Suprapubic skin (tissue), 4 donors: ENCODE measurements around the gene SERPIND1. TPM values are rescaled to one million over a fixed set of nuclear protein-coding genes. Genes with fewer than 3 reads are reported as not detected.
"Not testable (repeated sequence)": the region's sequence is repeated elsewhere in the genome, so short reads cannot be mapped to it uniquely, and the experiment has no call there.

ENCODE experiments used
- DNase-seq, 2 donors: peaks; one replicate each; pipeline ENCODE4 v3.0.0-alpha.2; 2019; ENCODE audit warnings: low spot score in 2 of 2
- H3K27ac ChIP-seq: fragments of 200-600 bp; sonication (generic); one replicate; pipeline ENCODE4 v1.5.1; 2019
- H3K27me3 ChIP-seq: fragments of 200-600 bp; sonication (generic); one replicate; pipeline ENCODE4 v1.5.1; 2019
- H3K36me3 ChIP-seq: fragments of 200-600 bp; sonication (generic); one replicate; pipeline ENCODE4 v1.5.1; 2019
- H3K4me1 ChIP-seq: fragments of 200-600 bp; sonication (generic); one replicate; pipeline ENCODE4 v1.5.1; 2019
- H3K4me3 ChIP-seq: fragments of 200-600 bp; sonication (generic); one replicate; pipeline ENCODE4 v1.5.1; 2019; ENCODE audit warnings: mild to moderate bottlenecking
- H3K9me3 ChIP-seq: fragments of 200-600 bp; sonication (generic); one replicate; pipeline ENCODE4 v1.5.1; 2019
- CTCF ChIP-seq, 2 donors: fragments of 200-600 bp in 1 of 2; fragments of 450-650 bp in 1 of 2; sonication (generic) in 1 of 2; IDR thresholded peaks; one replicate each; pipeline ENCODE4 v1.5.1; 2016 to 2019; ENCODE audit warnings: antibody characterized with exemption in 2 of 2, mild to moderate bottlenecking in 1 of 2, moderate library complexity in 1 of 2
- EP300 ChIP-seq: sonication (generic); formaldehyde crosslinking; IDR thresholded peaks from one replicate; pipeline ENCODE4 v1.6.1; 2017; ENCODE audit warnings: antibody characterized with exemption
- POLR2A ChIP-seq, 2 donors: fragments of 450-650 bp; IDR thresholded peaks; one replicate each; pipeline ENCODE4 v1.6.1; 2017; ENCODE audit warnings: antibody characterized with exemption in 2 of 2, mild to moderate bottlenecking in 2 of 2, moderate library complexity in 2 of 2
- POLR2AphosphoS5 ChIP-seq, 3 donors: sonication (generic); formaldehyde crosslinking; IDR thresholded peaks; one replicate each; pipeline ENCODE4 v1.6.1; 2017; ENCODE audit warnings: antibody characterized with exemption in 3 of 3
- WGBS: methylation state at CpG from one replicate; pipeline ENCODE4 v1.1.5; 2018; 5-methylcytosine and 5-hydroxymethylcytosine counted together
- total RNA-seq, 4 donors: library from RNA; depleted of rRNA; stranded (reverse); fragments of >200 nt; gene quantifications; one replicate each; pipeline ENCODE4 v1.1.0, GENCODE V29; 2016

SERPIND1 gene
- total RNA-seq, 4 donors from 2014 or later, result 0.40 TPM; not detected in 3

- WGBS, result 86% methylated on average over 3 of the region's 3 CpGs
- Histone ChIP-seq H3K36me3 (peaks cover 68% of the 10 kb centered on the region), H3K4me1 (no peaks in the 10 kb centered on the region), H3K4me3 (no peak overlapping the region), H3K27me3 (no peaks in the 10 kb centered on the region), H3K27ac (no peak overlapping the region), H3K9me3 (no peaks in the 10 kb centered on the region)
- no peak for DNase-seq
- TF ChIP-seq POLR2A (IDR thresholded peaks at IDR 0.05) (no peak), CTCF (IDR thresholded peaks at IDR 0.05) (no peak), POLR2AphosphoS5 (IDR thresholded peaks at IDR 0.05) (no peak), EP300 (no peak)
Observed at GRCh38 chr22:20818471-20818870, 44.6 kb downstream of the SERPIND1 start.

GRCh38 chr22:20819471-20819870 lies 45.6 kb downstream of the SERPIND1 start:
- no peaks in the 10 kb centered on the region for H3K4me1 ChIP-seq

GRCh38 chr22:20821717-20822239 lies 47.9 kb downstream of the SERPIND1 start:
- not testable (repeated sequence) for H3K27me3 ChIP-seq, H3K4me3 ChIP-seq, H3K27ac ChIP-seq, H3K4me1 ChIP-seq, H3K9me3 ChIP-seq, DNase-seq
- H3K36me3 ChIP-seq, result peaks cover 62% of the 10 kb centered on the region
- 93% methylated on average over 8 of the region's 8 CpGs for WGBS

More at GRCh38 chr22:20819471-20819870, 45.6 kb downstream of the SERPIND1 start:
- H3K27ac ChIP-seq, result no peak overlapping the region
- 93% methylated on average over 9 of the region's 9 CpGs for WGBS
- DNase-seq, result no peak
- H3K9me3 ChIP-seq, result no peaks in the 10 kb centered on the region
- H3K4me3 ChIP-seq, result no peak overlapping the region
- peaks cover 70% of the 10 kb centered on the region for H3K36me3 ChIP-seq
- H3K27me3 ChIP-seq, result no peaks in the 10 kb centered on the region
- TF ChIP-seq POLR2AphosphoS5 (IDR thresholded peaks at IDR 0.05) (no peak), EP300 (no peak), POLR2A (IDR thresholded peaks at IDR 0.05) (no peak), CTCF (IDR thresholded peaks at IDR 0.05) (no peak)

- no peaks in the 10 kb centered on the region for H3K27me3 ChIP-seq
- no peak for TF ChIP-seq EP300
- TF ChIP-seq CTCF (IDR thresholded peaks at IDR 0.05), result no peak
- no peak for TF ChIP-seq POLR2A (IDR thresholded peaks at IDR 0.05)
- no peak for TF ChIP-seq POLR2AphosphoS5 (IDR thresholded peaks at IDR 0.05)
- no peak for DNase-seq
- no peak overlapping the region for H3K4me3 ChIP-seq
- H3K9me3 ChIP-seq, result no peaks in the 10 kb centered on the region
- H3K27ac ChIP-seq, result no peak overlapping the region
- no peaks in the 10 kb centered on the region for H3K4me1 ChIP-seq
- peaks cover 61% of the 10 kb centered on the region for H3K36me3 ChIP-seq
- 97% methylated on average over 5 of the region's 5 CpGs for WGBS
Observed at GRCh38 chr22:20822240-20822639, 48.3 kb downstream of the SERPIND1 start.

- no peaks in the 10 kb centered on the region for H3K27me3 ChIP-seq
- H3K27ac ChIP-seq, result no peak overlapping the region
- H3K4me3 ChIP-seq, result no peak overlapping the region
- peaks cover 59% of the 10 kb centered on the region for H3K36me3 ChIP-seq
- TF ChIP-seq POLR2AphosphoS5 (IDR thresholded peaks at IDR 0.05) (no peak), EP300 (no peak), CTCF (IDR thresholded peaks at IDR 0.05) (no peak), POLR2A (IDR thresholded peaks at IDR 0.05) (no peak)
- DNase-seq, result no peak
- H3K9me3 ChIP-seq, result no peaks in the 10 kb centered on the region
- 98% methylated on average over 1 of the region's 1 CpG for WGBS
- no peaks in the 10 kb centered on the region for H3K4me1 ChIP-seq
Observed at GRCh38 chr22:20823264-20823663, 49.4 kb downstream of the SERPIND1 start.

GRCh38 chr22:20825216-20825615 lies 51.3 kb downstream of the SERPIND1 start:
- WGBS, result 98% methylated on average over 4 of the region's 4 CpGs
- H3K36me3 ChIP-seq, result peaks cover 55% of the 10 kb centered on the region
- H3K4me3 ChIP-seq, H3K27ac ChIP-seq, H3K27me3 ChIP-seq, H3K4me1 ChIP-seq, DNase-seq, H3K9me3 ChIP-seq: not testable (repeated sequence)
